ENCODE data around the gene MYO1E.
"Not testable (repeated sequence)": the region's sequence is repeated elsewhere in the genome, so short reads cannot be mapped to it uniquely, and the experiment has no call there.

MYO1E gene

DNA sequence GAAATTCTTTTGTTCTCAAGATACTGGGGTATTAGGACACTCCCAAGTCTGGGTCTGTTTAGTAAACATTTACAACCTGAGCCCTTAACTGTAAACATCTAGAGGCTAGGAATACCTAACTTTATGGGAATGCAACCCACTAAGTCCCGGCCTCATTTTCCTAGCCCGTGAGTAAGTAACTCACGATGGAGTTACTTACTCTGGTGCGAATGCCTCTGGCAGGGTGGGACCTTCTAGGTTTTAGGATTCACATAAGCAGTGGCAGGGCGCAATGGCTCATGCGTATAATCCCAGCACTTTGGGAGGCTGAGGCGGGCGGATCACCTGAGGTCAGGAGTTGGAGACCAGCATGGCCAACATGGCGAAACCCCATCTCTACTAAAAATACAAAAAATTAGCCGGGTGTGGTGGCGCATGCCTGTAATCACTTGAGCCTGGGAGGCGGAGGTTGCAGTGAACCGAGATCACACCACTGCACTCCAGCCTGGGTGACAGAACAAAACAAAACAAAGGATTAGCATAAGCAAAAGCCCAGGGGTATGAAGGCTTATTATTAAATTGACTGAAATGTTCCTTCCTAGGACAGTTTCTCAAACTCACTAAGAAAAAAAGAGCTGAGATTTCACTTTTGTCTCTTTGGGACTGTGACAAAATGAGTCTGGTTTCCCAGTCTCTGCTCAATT is 14.7 kb upstream of the MYO1E start:
- not testable (repeated sequence) for DNase-seq

DNA sequence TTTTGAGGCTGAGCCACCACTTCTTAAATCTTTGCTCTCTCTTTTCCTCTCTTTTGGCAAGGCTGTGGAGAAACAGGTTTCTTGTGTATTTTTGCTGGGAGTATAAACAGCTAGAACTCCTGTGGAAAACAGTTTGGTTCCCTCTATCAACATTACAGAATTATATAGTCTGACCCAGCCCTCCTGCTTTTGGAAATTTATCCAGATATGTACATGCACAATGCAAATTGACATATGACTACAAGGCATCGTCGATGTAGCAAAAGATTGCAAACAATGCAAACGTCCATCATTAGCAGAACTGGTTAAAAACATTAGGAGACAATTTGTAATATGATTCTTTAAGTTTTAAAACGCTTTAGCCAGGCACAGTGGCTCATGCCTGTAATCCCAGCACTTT is 12.5 kb upstream of the MYO1E start:
- no peak for DNase-seq

DNA sequence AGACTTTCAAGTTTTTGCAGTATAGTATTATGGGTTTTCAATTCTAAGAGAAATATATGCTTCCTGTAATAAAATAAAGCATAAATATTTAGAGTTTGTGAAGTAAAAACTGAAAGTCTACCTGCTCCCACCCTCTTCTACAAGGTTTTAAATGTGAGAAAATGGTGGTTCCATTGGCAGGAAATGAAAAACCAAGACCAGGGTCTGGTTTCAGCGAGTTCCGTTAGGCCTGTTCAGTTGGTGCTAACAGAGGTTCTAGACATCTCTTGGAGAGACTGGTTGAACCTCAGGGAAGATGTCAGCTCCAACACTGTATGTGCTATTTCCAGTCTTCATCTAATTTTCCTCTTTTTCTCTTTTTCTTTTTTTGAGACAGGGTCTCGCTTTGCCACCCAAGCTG is 11.8 kb upstream of the MYO1E start:
- no peak for DNase-seq

DNA sequence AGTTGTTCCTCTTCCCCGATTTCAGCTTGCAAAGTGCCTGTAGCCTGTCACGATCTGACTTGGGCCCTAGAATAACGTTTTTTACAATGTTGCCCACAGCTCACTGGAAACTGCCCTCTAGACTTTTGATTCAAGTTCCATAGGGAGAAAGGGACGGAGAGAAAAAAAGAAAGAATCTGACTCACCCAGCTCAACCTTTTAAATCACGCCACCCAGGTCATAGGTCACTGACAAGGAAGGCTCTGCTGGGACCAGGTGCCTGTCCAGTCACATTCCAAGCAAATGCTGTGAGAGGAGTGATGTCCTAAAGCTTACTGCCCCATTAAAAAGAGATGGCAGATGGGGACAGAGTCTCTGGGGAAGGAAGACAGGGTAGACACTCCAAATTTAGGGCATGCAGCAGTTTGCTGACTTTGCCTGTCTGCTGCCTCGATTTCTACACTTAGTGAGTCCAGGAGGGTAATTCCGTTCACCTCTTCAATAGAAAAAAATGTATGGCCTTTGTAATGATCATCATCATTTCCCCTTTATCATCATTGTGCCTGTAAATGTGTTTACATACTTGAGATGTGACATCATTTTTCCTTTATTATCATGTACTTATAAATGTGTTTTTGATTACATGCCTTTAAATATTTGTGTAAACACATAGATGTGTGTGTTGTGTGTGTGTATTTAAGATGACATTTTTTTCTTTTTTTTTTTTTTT is 8.4 kb upstream of the MYO1E start:
- DNase-seq, result no peak

DNA sequence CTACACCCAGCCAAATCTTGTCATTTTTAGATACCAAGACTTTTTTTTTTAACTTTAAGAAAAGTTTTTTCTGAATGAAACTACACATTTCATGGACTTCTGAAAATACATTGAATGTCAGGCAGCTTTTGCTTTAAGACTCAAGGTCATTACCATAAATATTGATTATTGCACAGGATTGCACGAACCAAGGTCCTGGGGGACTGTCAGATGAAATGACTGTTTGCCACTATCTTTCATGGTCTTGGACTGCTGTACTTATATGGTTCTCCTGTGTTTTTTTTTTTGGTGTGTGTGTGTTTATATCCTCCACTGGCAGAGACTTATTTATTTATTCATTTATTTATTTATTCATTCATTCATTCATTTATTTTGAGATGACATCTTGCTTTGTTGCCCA is 6.9 kb upstream of the MYO1E start:
- DNase-seq, result no peak

DNA sequence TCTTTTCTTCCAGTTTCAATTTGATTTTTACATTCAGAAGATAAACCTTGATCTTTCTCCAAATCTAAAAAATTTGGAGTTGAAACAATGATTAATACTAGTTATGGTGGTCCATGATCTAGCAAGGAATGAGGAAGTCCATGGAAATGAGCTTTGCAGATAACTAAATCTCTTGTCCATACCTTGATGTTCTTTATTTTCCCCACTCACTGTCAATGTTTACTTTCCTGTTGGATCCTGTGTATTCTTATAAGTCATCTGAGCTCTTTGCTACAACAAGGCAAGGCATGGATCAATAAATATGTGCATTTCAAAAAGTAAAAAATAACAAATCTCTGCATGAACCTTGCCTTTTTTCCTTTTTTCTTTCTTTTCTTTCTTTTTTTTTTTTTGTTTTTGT is 6.2 kb upstream of the MYO1E start:
- no peak for DNase-seq

DNA sequence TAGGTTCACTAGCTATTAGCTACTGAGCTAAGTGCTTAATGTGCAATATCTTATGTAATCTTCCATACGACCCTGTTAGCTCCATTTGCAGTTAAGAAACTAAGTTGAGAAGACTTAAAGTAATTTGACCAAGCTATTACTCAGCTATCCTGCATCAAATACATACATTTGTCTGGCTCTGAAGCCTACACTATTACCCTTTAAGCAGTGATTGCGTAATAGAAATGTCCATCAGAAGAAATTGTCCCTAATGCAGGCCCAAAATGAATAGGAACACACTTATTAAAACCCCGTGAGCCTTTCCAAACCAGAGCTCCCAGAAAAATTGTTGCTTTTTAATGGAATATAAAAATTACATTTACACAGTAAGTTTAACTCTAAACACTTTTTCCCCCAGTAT is 5.3 kb upstream of the MYO1E start:
- no peak for DNase-seq

DNA sequence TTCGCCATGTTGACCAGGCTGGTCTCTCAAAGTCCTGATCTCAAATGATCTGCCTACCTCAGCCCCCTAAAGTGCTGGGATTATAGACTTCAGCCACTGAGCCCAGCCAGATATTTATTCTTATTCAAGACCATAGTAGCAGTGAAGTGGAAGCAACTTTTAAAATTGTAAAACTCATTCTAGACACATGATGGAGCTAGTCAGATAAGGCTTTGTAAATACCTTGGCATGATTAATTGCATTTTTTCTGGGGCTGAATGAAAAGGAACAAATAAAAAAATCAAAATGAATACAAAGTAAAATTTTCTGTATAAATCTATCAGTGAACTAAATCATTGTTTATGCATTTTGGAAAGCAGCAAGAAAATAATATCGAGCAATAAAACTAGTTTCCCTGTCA is 4.1 kb upstream of the MYO1E start:
- DNase-seq, result no peak

DNA sequence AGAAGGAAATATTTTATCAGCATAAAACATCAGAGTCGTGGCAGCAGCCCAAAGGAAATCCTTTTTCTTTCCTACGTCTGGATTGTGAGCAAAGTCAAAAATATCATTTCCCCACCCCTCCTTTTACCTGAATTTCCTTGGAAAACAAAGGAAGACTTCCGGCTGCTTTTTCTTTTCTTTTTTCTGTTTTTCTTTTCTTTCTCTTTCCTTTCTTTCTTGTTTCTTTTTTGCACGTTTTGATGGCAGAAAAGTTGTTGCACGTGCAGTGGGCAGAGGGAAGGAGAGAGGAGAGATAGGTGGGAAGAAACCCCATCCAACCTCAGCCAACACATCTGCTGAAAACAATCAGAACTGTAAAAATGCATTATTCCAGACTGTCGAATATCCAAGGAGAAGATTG is 544 bp upstream of the MYO1E start:
- DNase-seq, result no peak

DNA sequence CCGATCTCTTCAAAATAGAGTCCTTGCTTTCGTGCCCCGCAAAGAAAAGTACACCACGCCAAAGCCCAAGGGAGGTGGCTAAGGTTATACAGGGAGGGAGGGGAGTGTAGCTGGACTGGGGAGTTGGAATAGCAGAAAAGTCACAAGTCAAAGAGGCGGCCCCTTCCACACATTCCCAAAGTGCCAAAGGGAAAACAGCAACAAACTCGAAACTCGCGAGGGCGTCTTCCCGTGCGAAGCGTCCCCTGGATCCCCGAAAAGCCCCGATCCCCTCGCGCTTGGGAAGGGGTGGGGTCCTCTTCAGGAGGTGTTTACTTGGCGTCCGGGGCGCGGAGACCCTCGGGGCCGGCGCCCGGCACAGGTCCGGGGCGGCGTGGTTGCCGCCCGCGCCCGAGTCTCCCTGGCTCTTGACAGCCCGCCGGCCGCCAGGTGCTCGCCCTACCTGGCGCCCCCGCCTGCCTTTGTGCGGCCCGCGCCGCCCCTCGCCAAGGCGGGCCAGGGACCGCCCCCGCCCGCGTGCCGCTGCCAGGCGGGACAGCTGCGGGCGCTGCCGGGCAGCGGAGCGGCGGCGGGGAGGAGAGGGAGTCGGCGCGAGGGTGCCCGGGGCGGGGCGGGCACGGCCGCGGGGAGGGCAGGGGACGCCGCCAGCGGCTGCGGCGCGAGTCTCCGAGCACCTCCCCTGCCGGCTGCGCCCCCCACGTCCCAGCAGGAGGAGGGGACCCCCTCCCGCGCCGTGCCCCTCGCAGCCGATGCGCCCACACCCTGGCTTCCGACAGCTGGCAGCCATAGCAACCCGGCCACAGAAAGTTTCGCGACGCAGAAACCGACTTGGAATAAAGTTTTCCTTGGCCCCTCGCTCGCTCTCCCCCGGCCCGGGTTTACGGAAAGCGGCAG is 966 bp downstream of the MYO1E start:
- DNase-seq, result peak; percentile 6

DNA sequence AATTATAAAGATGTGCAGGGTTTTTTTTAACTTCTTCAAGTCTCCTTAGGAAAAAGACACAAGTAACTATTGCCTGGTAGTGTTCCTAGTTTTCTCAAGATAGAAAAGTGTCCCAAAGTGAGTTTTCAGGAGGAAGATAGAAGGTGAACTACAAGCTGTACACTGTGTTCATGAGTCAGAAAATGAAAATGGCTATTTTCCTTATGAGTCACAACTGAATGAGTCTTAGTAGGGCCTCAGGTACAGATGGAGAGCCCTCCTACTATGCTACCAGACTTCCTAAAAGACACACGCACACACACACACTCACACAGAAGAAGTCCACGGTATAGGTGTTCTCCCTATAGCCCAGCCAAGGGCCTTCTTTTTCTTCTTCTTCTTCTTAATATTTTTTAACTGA is 3.1 kb downstream of the MYO1E start:
- no peak for DNase-seq

DNA sequence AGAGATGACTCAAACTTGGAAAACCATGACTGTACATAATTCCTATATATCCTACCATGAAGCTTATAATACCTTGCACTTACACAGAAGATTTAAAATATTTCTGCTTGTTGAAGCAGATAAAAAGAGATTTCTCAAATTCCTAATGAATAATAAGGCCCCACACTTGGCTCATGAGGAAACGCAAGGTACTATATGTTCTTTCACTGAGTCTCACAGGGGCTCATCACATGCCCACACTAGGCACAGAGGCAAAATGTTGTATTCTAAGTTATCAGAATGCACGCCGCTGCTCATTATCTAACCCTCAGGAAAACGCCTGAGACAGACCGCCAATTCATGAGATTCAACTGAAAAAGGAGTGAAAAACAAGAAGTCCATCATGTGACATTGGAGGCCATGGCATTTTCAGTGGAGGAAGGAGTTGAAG is 5.6 kb downstream of the MYO1E start:
- DNase-seq, result no peak

DNA sequence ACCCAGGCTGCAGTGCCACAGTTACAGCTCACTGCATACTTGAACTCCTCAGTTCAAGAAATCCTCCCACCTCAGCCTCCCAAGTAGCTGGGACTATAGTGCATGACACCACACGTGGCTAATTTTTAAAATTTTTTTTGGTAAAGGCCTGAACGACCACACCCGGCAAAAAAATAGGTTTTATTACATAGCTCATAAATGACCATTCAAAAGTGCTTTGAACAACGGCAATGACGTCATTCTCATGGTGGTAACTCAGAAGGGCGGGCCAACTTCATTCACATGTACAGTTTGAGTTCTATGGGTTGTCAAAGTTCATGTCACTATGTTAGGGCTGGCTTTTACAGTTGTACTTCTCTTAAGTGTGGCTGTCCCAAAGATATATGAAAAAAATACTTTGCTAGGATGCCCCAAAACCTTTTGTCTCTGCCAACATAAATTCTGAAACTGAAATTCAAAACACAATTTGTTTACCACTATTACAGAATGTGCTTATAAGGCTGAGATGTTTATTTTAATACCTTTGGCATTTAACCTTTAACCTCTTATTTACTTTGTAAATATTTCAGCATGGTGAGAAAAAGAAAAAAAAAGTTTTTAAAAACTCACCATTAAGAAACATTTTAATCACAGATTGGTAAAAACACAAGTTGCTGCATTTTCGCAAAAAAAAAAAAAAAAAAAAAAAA is 6.2 kb downstream of the MYO1E start:
- no peak for DNase-seq

DNA sequence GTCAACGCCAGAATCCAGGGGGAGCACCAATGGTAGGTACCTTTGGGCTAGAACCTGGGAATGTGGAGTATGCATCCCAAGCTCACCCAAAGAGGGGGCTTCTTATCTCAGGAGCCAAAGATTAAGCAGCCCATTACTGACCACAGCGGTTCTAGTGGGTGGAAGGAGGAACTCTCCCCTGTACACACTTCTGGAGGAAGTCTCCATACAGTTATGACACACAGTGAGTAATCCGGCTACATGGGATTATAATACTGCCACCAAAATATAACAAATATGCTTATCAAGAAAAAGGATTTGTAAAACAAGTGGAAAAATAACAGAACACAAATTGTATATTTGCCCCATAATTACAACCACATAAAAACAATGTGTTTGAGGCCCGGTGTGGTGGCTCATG is 8.4 kb downstream of the MYO1E start:
- no peak for DNase-seq

DNA sequence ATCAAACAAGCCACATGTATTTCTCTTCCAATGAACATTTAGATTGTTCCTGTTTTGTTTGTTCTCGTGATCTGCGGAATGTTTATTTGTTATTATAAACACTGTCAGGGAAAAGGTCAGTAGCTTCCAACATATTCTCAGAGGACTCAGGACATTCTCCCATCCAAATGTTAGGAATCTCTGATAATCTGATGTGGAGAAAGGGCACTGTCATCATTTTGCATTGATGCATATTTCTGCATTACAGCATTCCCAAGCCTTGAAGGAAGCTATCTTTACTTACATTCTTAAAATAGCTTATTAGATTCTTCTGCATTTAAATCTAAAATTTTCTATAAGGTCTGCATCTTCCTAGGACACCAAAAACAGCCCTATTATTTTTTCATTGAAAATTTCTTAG is 10.3 kb downstream of the MYO1E start:
- DNase-seq, result no peak

DNA sequence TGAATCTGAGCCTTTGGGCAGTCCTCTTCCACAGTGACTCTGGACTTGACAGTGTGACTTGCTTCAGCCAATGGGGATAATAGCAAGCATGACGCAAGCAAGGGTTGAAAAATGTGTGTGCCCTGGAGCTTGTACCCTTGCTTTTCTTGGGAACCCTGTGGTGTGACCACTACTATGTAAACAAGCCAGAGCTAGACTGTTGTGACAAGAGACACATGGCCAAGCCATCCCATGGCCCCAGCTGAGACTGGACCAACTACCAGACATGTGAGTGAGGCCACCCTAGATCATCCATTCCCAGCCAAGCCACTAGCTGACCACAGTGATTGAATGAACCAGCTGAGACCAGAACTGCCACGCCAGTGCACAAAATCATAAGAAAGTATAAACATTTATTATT is 11.8 kb downstream of the MYO1E start:
- DNase-seq, result no peak

DNA sequence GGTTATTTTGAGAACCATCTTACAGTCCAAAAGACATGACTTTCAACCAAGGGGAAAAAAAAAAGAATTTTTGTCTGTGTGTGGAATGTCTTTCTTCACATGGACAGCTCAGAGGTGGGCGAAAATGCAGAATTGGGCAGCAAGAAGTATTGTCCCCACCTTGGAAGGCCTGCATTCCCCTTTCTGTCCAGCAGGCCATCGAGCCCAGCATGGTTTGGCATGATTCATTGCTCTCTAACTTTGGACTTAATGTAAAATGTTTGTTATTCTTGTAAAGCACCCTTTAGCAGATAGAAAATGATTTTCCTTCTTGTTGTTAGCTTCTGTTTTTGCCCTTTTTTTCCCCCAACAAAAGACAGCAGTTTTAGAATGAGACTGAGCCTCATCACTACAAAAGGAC is 12.4 kb downstream of the MYO1E start:
- DNase-seq, result no peak

DNA sequence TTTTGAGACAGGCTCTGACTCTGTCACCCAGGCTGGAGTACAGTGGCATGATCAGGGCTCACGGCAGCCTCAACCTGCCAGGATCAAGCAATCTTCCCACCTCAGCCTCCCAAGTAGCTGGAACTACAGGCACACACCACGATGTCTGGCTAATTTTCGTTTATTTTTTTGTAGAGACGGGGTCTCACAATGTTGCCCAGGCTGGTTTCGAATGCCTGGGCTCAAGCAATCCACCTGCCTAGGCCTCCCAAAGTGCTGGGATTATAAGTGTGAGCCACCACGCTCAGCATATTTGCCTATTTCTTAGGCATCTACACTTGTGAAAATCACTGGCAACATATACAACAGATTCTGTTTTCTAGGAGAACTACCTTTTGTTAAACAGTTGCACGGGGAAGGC is 16.9 kb downstream of the MYO1E start:
- DNase-seq, result no peak

DNA sequence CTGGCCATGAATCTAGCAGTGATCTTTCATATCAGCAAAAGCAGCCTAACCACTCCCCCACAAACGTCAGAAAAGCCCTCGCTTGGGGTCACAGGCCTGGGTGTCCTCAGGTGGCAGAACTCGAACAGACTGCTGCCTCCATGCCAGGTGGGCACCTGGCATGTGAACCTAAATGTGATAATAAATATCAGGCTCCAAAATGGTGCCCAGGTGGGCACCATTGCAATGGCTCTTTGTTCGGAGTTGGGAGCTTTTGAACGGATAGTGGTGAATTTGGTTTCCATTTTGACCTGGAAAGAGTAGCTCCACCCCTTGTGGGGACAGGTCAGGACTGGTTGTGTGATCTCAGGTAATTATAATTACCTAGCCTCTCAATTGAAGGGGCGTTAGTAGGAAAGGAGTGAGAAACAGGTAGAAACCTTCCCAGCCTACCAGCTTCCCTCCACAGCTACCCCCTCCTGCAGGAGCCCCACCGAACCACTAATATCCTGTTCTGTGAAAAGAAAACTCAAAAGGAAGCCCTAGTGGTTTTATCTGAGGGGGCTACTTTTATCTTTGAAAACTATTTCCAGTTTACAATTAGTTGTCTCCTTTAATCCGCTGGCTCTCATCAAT is 18.1 kb downstream of the MYO1E start:
- no peak for DNase-seq

DNA sequence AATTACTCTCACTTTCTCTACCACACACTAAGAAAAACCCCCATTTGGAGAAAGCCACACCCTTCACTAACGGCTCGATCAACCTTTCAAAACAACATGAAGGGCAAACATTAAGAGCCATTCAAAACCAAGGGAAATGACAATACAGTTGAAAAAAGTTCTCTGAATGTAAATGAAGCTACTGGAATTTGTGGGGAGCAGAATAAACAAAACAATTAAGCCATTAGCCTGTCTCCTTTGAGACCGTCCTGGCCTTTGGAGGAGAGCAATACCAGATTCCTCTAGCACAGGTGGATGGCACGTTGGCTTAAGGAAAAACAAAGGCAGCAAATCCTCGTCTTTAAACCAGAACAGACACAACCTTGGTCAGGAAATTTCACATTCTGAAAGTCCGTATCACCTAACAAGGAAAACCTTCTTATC is 18.7 kb downstream of the MYO1E start:
- DNase-seq, result no peak

DNA sequence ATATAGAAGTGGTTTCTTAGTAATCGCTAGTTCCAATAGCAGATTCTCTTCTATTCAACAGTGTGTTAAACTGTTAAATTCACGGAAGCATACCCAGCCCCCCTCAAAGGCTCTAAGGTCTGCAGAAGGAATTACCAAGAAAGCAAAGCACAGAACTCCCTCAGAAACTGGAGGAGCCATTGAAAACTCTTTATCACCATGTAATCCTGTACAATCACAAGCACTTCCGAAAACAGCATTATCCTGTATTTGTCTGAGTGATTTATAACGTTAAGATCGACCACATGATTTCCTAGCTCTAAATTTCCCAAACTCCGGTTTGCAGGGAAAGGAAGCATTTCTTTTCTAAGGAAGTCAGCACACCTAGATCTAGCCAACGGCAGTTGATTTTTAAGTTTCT is 20.0 kb downstream of the MYO1E start:
- DNase-seq, result no peak

DNA sequence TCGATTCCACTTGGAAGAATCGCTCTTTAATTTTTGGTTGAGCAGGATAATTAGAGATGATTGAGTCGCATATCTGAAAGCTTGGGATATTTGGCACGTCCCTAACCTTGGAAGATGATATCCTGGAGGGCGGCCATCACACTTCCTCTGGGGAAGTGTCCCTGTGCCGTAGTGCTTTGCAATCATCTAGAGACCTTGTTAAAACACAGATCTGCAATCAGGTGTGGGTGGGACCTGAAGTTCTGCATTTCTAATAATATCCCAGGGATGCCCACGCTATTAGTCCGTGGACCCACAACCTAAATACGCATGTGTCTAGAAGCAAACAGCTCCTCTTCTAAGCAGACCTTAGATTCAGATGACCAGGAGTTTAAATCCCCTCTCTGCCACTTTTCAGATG is 20.5 kb downstream of the MYO1E start:
- DNase-seq, result no peak

DNA sequence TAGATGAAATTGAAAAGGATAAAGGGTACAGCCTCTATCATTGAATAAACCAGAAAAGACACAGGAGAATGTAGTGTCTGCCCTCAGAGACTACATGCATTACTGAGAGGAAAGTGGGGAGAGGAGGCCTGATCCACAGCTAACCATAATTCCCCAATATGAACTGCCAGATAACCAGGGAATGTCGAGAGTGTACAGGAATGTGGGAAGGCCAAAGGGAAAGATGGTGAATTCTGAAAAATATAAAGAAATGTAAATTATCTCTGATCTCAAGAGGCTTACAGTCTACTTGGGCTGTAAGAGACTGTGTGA is 22.3 kb downstream of the MYO1E start:
- DNase-seq, result no peak
